Panc1 (cell line): ENCODE measurements around the gene EGR1. TPM values are rescaled to one million over a fixed set of nuclear protein-coding genes. Genes with fewer than 3 reads are reported as not detected.

Experiments
- ATAC-seq: fragments of 200-7000 bp; cut with Tn5 transposase; 2 replicates; pipeline ENCODE4 v1.9.1; 2020; ENCODE audit warnings: mild to moderate bottlenecking, moderate library complexity
- BruUV-seq: library from RNA; stranded (reverse); fragments of 400-500 nt; replicated peaks from 2 replicates; lab custom pipeline; 2021; lab: Mats Ljungman, UMichigan
- CTCF ChIA-PET: fragments of 300-600 bp; sonication (Branson Sonifier 250); formaldehyde crosslinking; loops from one replicate; lab custom pipeline; 2022; ENCODE audit warnings: antibody characterized with exemption; lab: Charles Lee
- POLR2A ChIA-PET: fragments of 300-600 bp; sonication (Branson Sonifier 250); formaldehyde crosslinking; loops from one replicate; lab custom pipeline; 2022; ENCODE audit warnings: antibody characterized with exemption; lab: Charles Lee
- DNase-seq: peaks from one replicate; pipeline ENCODE4 v3.0.0-alpha.2; 2010; ENCODE audit warnings: low read depth, low spot score
- H3K27ac ChIP-seq: 2 replicates; pipeline ENCODE4 v1.5.1; 2011; ENCODE audit warnings: mild to moderate bottlenecking, low read length, inconsistent platforms
- H3K27me3 ChIP-seq: fragments of 200-500 bp; sonication (Bioruptor generic); 2 replicates; pipeline ENCODE4 v1.6.0; 2014; ENCODE audit warnings: low read length, inconsistent platforms; ENCODE audit not compliant: control insufficient read depth, insufficient read depth
- H3K36me3 ChIP-seq: fragments of 200-500 bp; sonication (Bioruptor generic); 2 replicates; pipeline ENCODE4 v1.5.1; 2014; ENCODE audit warnings: inconsistent platforms, mild to moderate bottlenecking, low read length, moderate library complexity; ENCODE audit not compliant: control insufficient read depth, insufficient read depth
- H3K4me1 ChIP-seq: 2 replicates; pipeline ENCODE4 v1.5.1; 2011; ENCODE audit warnings: inconsistent platforms, mild to moderate bottlenecking, low read length, moderate library complexity; ENCODE audit not compliant: control insufficient read depth, insufficient read depth
- H3K4me3 ChIP-seq, 2 experiments: 2 replicates each; pipeline ENCODE4 v1.5.1; 2011 to 2012; ENCODE audit warnings: low read depth in 2 of 2, low read length in 2 of 2, mild to moderate bottlenecking in 2 of 2, inconsistent platforms in 1 of 2, moderate library complexity in 1 of 2
- H3K9me3 ChIP-seq: fragments of 200-500 bp; sonication (Bioruptor generic); 2 replicates; pipeline ENCODE4 v1.5.1; 2014; ENCODE audit warnings: low read depth, mild to moderate bottlenecking, inconsistent platforms, low read length, moderate library complexity; ENCODE audit not compliant: control insufficient read depth, insufficient read depth
- CTCF ChIP-seq: fragments of 450-650 bp; IDR thresholded peaks from 2 replicates; pipeline ENCODE4 v1.5.1; 2017; ENCODE audit warnings: mild to moderate bottlenecking
- POLR2AphosphoS5 ChIP-seq: IDR thresholded peaks from 2 replicates; pipeline ENCODE4 v1.6.1; 2012; ENCODE audit warnings: mild to moderate bottlenecking, low read depth, low read length, moderate library complexity
- REST ChIP-seq, 2 experiments: IDR thresholded peaks; 2 replicates each; pipeline ENCODE4 v1.6.1; 2011 to 2012; ENCODE audit warnings: low read depth in 2 of 2, control low read depth in 1 of 2, low read length in 1 of 2, mild to moderate bottlenecking in 1 of 2, moderate library complexity in 1 of 2; ENCODE audit not compliant: insufficient read depth in 1 of 2
- SIN3A ChIP-seq: IDR thresholded peaks from 2 replicates; pipeline ENCODE4 v1.6.1; 2012; ENCODE audit warnings: low read depth, mild to moderate bottlenecking, low read length, moderate library complexity, borderline replicate concordance; ENCODE audit not compliant: insufficient read depth
- TCF7L2 ChIP-seq: IDR thresholded peaks from 2 replicates; pipeline ENCODE4 v1.6.1; 2011; ENCODE audit warnings: mild to moderate bottlenecking, low read depth, low read length, inconsistent platforms
- in situ Hi-C: cut with HindIII; loops from 2 replicates; pipeline ENCODE4 v1.10.0; 2016; ENCODE audit warnings: low sequenced_read_pairs, low pct_unique_long_range_greater_than_20kb
- intact Hi-C: fragments of 100-400 bp; cut with micrococcal nuclease; formaldehyde crosslinking; loops from one replicate; pipeline ENCODE4 v1.10.0; 2022; ENCODE audit not compliant: unreplicated experiment
- total RNA-seq: library from RNA; stranded (reverse); gene quantifications from one replicate; pipeline ENCODE4 v1.2.1, GENCODE V29; 2021; ENCODE audit not compliant: unreplicated experiment

The EGR1 gene
- total RNA-seq, 1 experiment from 2014 or later = 12.0 TPM

- ChIA-PET POLR2A (no interaction called here), CTCF (interaction anchor here (0.9 kb wide), 1 partner anchor 15 kb away, joined by 4 read pairs; no protein-coding TSS in a partner anchor)
Observed at GRCh38 chr5:138508958-138509357, 43.7 kb downstream of the EGR1 start.

GRCh38 chr5:138514021-138514420 lies 48.7 kb downstream of the EGR1 start:
- peaks cover 47% of the 10 kb centered on the region for H3K36me3 ChIP-seq
- CTCF ChIA-PET = no interaction called here
- in situ Hi-C loops = no loop called here

More at GRCh38 chr5:138508958-138509357, 43.7 kb downstream of the EGR1 start:
- H3K27ac ChIP-seq = no peak overlapping the region
- no peaks in the 10 kb centered on the region for H3K9me3 ChIP-seq
- in situ Hi-C loops (no loop called here), intact Hi-C loops (no loop called here)
- TF ChIP-seq TCF7L2 = no peak
- no peak for TF ChIP-seq SIN3A
- no peak for TF ChIP-seq REST (IDR thresholded peaks at IDR 0.05; ENCODE audit: insufficient read depth in 1 of 2, low read depth in 2 of 2, low read length in 1 of 2)
- TF ChIP-seq CTCF = no peak
- TF ChIP-seq POLR2AphosphoS5 = no peak
- H3K36me3 ChIP-seq = peaks cover 35% of the 10 kb centered on the region
- H3K27me3 ChIP-seq = no peaks in the 10 kb centered on the region
- BruUV-seq = no TSS peak
- peaks cover 6% of the 10 kb centered on the region; the same call in 1 of the 2 replicates for H3K4me1 ChIP-seq
- no peak overlapping the region for H3K4me3 ChIP-seq
- DNase-seq (no peak), ATAC-seq (no peak)

More at GRCh38 chr5:138514021-138514420, 48.7 kb downstream of the EGR1 start:
- Histone ChIP-seq H3K4me1 (no peaks in the 10 kb centered on the region), H3K9me3 (no peaks in the 10 kb centered on the region), H3K27me3 (no peaks in the 10 kb centered on the region), H3K4me3 (no peak overlapping the region), H3K27ac (no peak overlapping the region)
- TF ChIP-seq CTCF (no peak), SIN3A (no peak), POLR2AphosphoS5 (no peak), TCF7L2 (no peak), REST (IDR thresholded peaks at IDR 0.05; ENCODE audit: insufficient read depth in 1 of 2, low read depth in 2 of 2, low read length in 1 of 2) (no peak)
- POLR2A ChIA-PET = no interaction called here
- DNase-seq (no peak), ATAC-seq (no peak)
- BruUV-seq = no TSS peak
- intact Hi-C loops = no loop called here
